ENCODE results near the gene DTWD2.

DNA sequence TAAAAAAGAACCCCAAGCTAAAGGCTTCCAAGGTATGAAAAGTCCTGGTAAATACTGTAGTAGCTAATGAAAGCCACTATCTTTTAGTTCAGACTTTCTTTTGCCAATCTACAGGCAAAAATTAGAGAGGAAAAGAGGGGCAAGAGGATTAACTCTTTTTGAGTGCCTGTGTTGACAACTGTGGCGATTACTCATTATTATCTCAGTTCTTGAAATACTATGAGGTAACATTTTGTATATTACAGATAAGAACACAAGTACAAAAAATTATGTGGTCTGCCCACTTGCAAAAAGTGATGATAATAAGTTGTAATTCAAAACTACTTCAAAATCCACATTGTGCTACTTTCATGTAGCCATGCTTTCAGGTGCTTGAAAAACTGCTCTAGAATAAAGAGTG is 144.0 kb downstream of the DTWD2 start:
- TF ChIP-seq, protein P1, sequence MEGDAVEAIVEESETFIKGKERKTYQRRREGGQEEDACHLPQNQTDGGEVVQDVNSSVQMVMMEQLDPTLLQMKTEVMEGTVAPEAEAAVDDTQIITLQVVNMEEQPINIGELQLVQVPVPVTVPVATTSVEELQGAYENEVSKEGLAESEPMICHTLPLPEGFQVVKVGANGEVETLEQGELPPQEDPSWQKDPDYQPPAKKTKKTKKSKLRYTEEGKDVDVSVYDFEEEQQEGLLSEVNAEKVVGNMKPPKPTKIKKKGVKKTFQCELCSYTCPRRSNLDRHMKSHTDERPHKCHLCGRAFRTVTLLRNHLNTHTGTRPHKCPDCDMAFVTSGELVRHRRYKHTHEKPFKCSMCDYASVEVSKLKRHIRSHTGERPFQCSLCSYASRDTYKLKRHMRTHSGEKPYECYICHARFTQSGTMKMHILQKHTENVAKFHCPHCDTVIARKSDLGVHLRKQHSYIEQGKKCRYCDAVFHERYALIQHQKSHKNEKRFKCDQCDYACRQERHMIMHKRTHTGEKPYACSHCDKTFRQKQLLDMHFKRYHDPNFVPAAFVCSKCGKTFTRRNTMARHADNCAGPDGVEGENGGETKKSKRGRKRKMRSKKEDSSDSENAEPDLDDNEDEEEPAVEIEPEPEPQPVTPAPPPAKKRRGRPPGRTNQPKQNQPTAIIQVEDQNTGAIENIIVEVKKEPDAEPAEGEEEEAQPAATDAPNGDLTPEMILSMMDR (IDR thresholded peaks at IDR 0.05) = no peak
- TF ChIP-seq POLR2A (IDR thresholded peaks at IDR 0.05) = no peak
